ENCODE results near the gene SNAP25.

SNAP25 gene

GRCh38 chr20:10179574-10180298, 38.9 kb upstream of the SNAP25 start:
- H3K4me3 ChIP-seq (ENCODE audit: low read length in 2 of 2), result no peak overlapping the region
- no peak overlapping the region for H3K9ac ChIP-seq (ENCODE audit: low read length in 2 of 2)
- peak overlapping the region; percentile 7 for H3K27ac ChIP-seq (ENCODE audit: low read length)
- H3K36me3 ChIP-seq (ENCODE audit: control insufficient read depth in 2 of 2, insufficient read depth in 2 of 2, low read length in 2 of 2), result no peaks in the 10 kb centered on the region
- H3K27me3 ChIP-seq (ENCODE audit: control insufficient read depth in 1 of 2, insufficient read depth in 2 of 2, low read length in 2 of 2), result no peaks in the 10 kb centered on the region
- H3K9me3 ChIP-seq (ENCODE audit: control insufficient read depth in 2 of 2, low read length in 2 of 2), result no peaks in the 10 kb centered on the region
- H3K4me1 ChIP-seq (ENCODE audit: control insufficient read depth, insufficient read depth, low read length), result no peaks in the 10 kb centered on the region

- Histone ChIP-seq H3K9ac (ENCODE audit: low read length in 2 of 2) (no peak overlapping the region), H3K27ac (ENCODE audit: low read length) (no peak overlapping the region), H3K9me3 (ENCODE audit: control insufficient read depth in 2 of 2, low read length in 2 of 2) (peaks cover 0 to 2% of the 10 kb centered on the region in 2 donors), H3K4me3 (ENCODE audit: low read length in 2 of 2) (no peak overlapping the region), H3K36me3 (ENCODE audit: control insufficient read depth in 2 of 2, insufficient read depth in 2 of 2, low read length in 2 of 2) (no peaks in the 10 kb centered on the region), H3K4me1 (ENCODE audit: control insufficient read depth, insufficient read depth, low read length) (no peaks in the 10 kb centered on the region), H3K27me3 (ENCODE audit: control insufficient read depth in 1 of 2, insufficient read depth in 2 of 2, low read length in 2 of 2) (no peaks in the 10 kb centered on the region)
These were observed 37.9 kb upstream of the SNAP25 start for GRCh38 chr20:10180651-10181235.

- Histone ChIP-seq H3K36me3 (ENCODE audit: control insufficient read depth in 2 of 2, insufficient read depth in 2 of 2, low read length in 2 of 2) (no peaks in the 10 kb centered on the region), H3K4me1 (ENCODE audit: control insufficient read depth, insufficient read depth, low read length) (no peaks in the 10 kb centered on the region), H3K9ac (ENCODE audit: low read length in 2 of 2) (no peak overlapping the region), H3K27me3 (ENCODE audit: control insufficient read depth in 1 of 2, insufficient read depth in 2 of 2, low read length in 2 of 2) (no peaks in the 10 kb centered on the region), H3K4me3 (ENCODE audit: low read length in 2 of 2) (no peak overlapping the region), H3K9me3 (ENCODE audit: control insufficient read depth in 2 of 2, low read length in 2 of 2) (peaks cover 0 to 4% of the 10 kb centered on the region in 2 donors), H3K27ac (ENCODE audit: low read length) (no peak overlapping the region)
These were observed 32.7 kb upstream of the SNAP25 start for GRCh38 chr20:10185741-10186558.

GRCh38 chr20:10190456-10190855, 28.2 kb upstream of the SNAP25 start:
- no peaks in the 10 kb centered on the region for H3K36me3 ChIP-seq (ENCODE audit: control insufficient read depth in 2 of 2, insufficient read depth in 2 of 2, low read length in 2 of 2)
- H3K4me3 ChIP-seq (ENCODE audit: low read length in 2 of 2), result no peak overlapping the region
- H3K27ac ChIP-seq (ENCODE audit: low read length), result no peak overlapping the region
- peaks cover 0 to 4% of the 10 kb centered on the region in 2 donors for H3K9me3 ChIP-seq (ENCODE audit: control insufficient read depth in 2 of 2, low read length in 2 of 2)
- no peaks in the 10 kb centered on the region for H3K4me1 ChIP-seq (ENCODE audit: control insufficient read depth, insufficient read depth, low read length)
- H3K27me3 ChIP-seq (ENCODE audit: control insufficient read depth in 1 of 2, insufficient read depth in 2 of 2, low read length in 2 of 2), result no peaks in the 10 kb centered on the region
- H3K9ac ChIP-seq (ENCODE audit: low read length in 2 of 2), result no peak overlapping the region

GRCh38 chr20:10192171-10192570, 26.5 kb upstream of the SNAP25 start:
- Histone ChIP-seq H3K27ac (ENCODE audit: low read length) (no peak overlapping the region), H3K36me3 (ENCODE audit: control insufficient read depth in 2 of 2, insufficient read depth in 2 of 2, low read length in 2 of 2) (no peaks in the 10 kb centered on the region), H3K9me3 (ENCODE audit: control insufficient read depth in 2 of 2, low read length in 2 of 2) (no peaks in the 10 kb centered on the region), H3K4me1 (ENCODE audit: control insufficient read depth, insufficient read depth, low read length) (no peaks in the 10 kb centered on the region), H3K27me3 (ENCODE audit: control insufficient read depth in 1 of 2, insufficient read depth in 2 of 2, low read length in 2 of 2) (no peaks in the 10 kb centered on the region), H3K4me3 (ENCODE audit: low read length in 2 of 2) (no peak overlapping the region), H3K9ac (ENCODE audit: low read length in 2 of 2) (no peak overlapping the region)

GRCh38 chr20:10194166-10194565, 24.5 kb upstream of the SNAP25 start:
- Histone ChIP-seq H3K4me1 (ENCODE audit: control insufficient read depth, insufficient read depth, low read length) (no peaks in the 10 kb centered on the region), H3K9ac (ENCODE audit: low read length in 2 of 2) (no peak overlapping the region), H3K4me3 (ENCODE audit: low read length in 2 of 2) (no peak overlapping the region), H3K9me3 (ENCODE audit: control insufficient read depth in 2 of 2, low read length in 2 of 2) (no peaks in the 10 kb centered on the region), H3K36me3 (ENCODE audit: control insufficient read depth in 2 of 2, insufficient read depth in 2 of 2, low read length in 2 of 2) (no peaks in the 10 kb centered on the region), H3K27ac (ENCODE audit: low read length) (no peak overlapping the region), H3K27me3 (ENCODE audit: control insufficient read depth in 1 of 2, insufficient read depth in 2 of 2, low read length in 2 of 2) (no peaks in the 10 kb centered on the region)

- Histone ChIP-seq H3K36me3 (ENCODE audit: control insufficient read depth in 2 of 2, insufficient read depth in 2 of 2, low read length in 2 of 2) (no peaks in the 10 kb centered on the region), H3K27me3 (ENCODE audit: control insufficient read depth in 1 of 2, insufficient read depth in 2 of 2, low read length in 2 of 2) (no peaks in the 10 kb centered on the region)
These were observed 18.3 kb upstream of the SNAP25 start for GRCh38 chr20:10200330-10200729.

GRCh38 chr20:10201321-10201870, 17.2 kb upstream of the SNAP25 start:
- H3K36me3 ChIP-seq (ENCODE audit: control insufficient read depth in 2 of 2, insufficient read depth in 2 of 2, low read length in 2 of 2), result no peaks in the 10 kb centered on the region
- no peak overlapping the region for H3K9ac ChIP-seq (ENCODE audit: low read length in 2 of 2)
- H3K4me3 ChIP-seq (ENCODE audit: low read length in 2 of 2), result no peak overlapping the region
- no peak overlapping the region for H3K27ac ChIP-seq (ENCODE audit: low read length)
- no peaks in the 10 kb centered on the region for H3K9me3 ChIP-seq (ENCODE audit: control insufficient read depth in 2 of 2, low read length in 2 of 2)
- H3K27me3 ChIP-seq (ENCODE audit: control insufficient read depth in 1 of 2, insufficient read depth in 2 of 2, low read length in 2 of 2), result no peaks in the 10 kb centered on the region
- H3K4me1 ChIP-seq (ENCODE audit: control insufficient read depth, insufficient read depth, low read length), result no peaks in the 10 kb centered on the region

More at GRCh38 chr20:10200330-10200729, 18.3 kb upstream of the SNAP25 start:
- Histone ChIP-seq H3K9me3 (ENCODE audit: control insufficient read depth in 2 of 2, low read length in 2 of 2) (no peaks in the 10 kb centered on the region), H3K27ac (ENCODE audit: low read length) (no peak overlapping the region), H3K4me1 (ENCODE audit: control insufficient read depth, insufficient read depth, low read length) (no peaks in the 10 kb centered on the region), H3K4me3 (ENCODE audit: low read length in 2 of 2) (no peak overlapping the region), H3K9ac (ENCODE audit: low read length in 2 of 2) (no peak overlapping the region)

- H3K27me3 ChIP-seq (ENCODE audit: control insufficient read depth in 1 of 2, insufficient read depth in 2 of 2, low read length in 2 of 2), result peaks cover 0 to 2% of the 10 kb centered on the region in 2 donors
- no peak overlapping the region for H3K9ac ChIP-seq (ENCODE audit: low read length in 2 of 2)
- no peak overlapping the region for H3K27ac ChIP-seq (ENCODE audit: low read length)
- H3K4me1 ChIP-seq (ENCODE audit: control insufficient read depth, insufficient read depth, low read length), result no peaks in the 10 kb centered on the region
- H3K9me3 ChIP-seq (ENCODE audit: control insufficient read depth in 2 of 2, low read length in 2 of 2), result no peaks in the 10 kb centered on the region
- H3K4me3 ChIP-seq (ENCODE audit: low read length in 2 of 2), result no peak overlapping the region
- H3K36me3 ChIP-seq (ENCODE audit: control insufficient read depth in 2 of 2, insufficient read depth in 2 of 2, low read length in 2 of 2), result no peaks in the 10 kb centered on the region
These were observed 9.5 kb upstream of the SNAP25 start for GRCh38 chr20:10209091-10209490.

GRCh38 chr20:10213526-10213925, 5.1 kb upstream of the SNAP25 start:
- Histone ChIP-seq H3K4me1 (ENCODE audit: control insufficient read depth, insufficient read depth, low read length) (peaks cover 4% of the 10 kb centered on the region), H3K4me3 (ENCODE audit: low read length in 2 of 2) (no peak overlapping the region), H3K27ac (ENCODE audit: low read length) (no peak overlapping the region), H3K36me3 (ENCODE audit: control insufficient read depth in 2 of 2, insufficient read depth in 2 of 2, low read length in 2 of 2) (no peaks in the 10 kb centered on the region), H3K27me3 (ENCODE audit: control insufficient read depth in 1 of 2, insufficient read depth in 2 of 2, low read length in 2 of 2) (peaks cover 7% of the 10 kb centered on the region in 2 donors), H3K9ac (ENCODE audit: low read length in 2 of 2) (no peak overlapping the region), H3K9me3 (ENCODE audit: control insufficient read depth in 2 of 2, low read length in 2 of 2) (no peaks in the 10 kb centered on the region)
